Psoas muscle (tissue), 8 donors: ENCODE measurements around the gene RRAS2. TPM values are rescaled to one million over a fixed set of nuclear protein-coding genes. Genes with fewer than 3 reads are reported as not detected.

ENCODE experiments used
- ATAC-seq, 4 donors: fragments of 200-7000 bp; cut with Tn5 transposase; one replicate each; pipeline ENCODE4 v1.9.1; 2020; ENCODE audit warnings: moderate library complexity in 3 of 4, mild to moderate bottlenecking in 2 of 4
- DNase-seq, 2 donors: peaks; one replicate each; pipeline ENCODE4 v3.0.0-alpha.2; 2020
- H3K27ac ChIP-seq: fragments of 200-600 bp; one replicate; pipeline ENCODE4 v1.8.0; 2022
- H3K27me3 ChIP-seq, 3 donors: fragments of 200-600 bp in 1 of 3; one replicate each; pipeline versions ENCODE4 v1.6.1 to v1.8.0; 2013 to 2022; ENCODE audit warnings: low read length in 2 of 3, mild to moderate bottlenecking in 2 of 3, moderate library complexity in 1 of 3; ENCODE audit not compliant: insufficient read depth in 3 of 3
- H3K36me3 ChIP-seq, 2 donors: fragments of 200-600 bp in 1 of 2; one replicate each; pipeline versions ENCODE4 v1.6.1 to v1.8.0; 2013 to 2022; ENCODE audit warnings: low read depth in 1 of 2, mild to moderate bottlenecking in 1 of 2, moderate library complexity in 1 of 2; ENCODE audit not compliant: insufficient read depth in 1 of 2
- H3K4me1 ChIP-seq: fragments of 200-600 bp; one replicate; pipeline ENCODE4 v1.8.0; 2022
- H3K4me3 ChIP-seq: fragments of 200-600 bp; one replicate; pipeline ENCODE4 v1.8.0; 2022; ENCODE audit warnings: mild to moderate bottlenecking
- H3K9me3 ChIP-seq: fragments of 200-600 bp; one replicate; pipeline ENCODE4 v1.8.0; 2022
- CTCF ChIP-seq: fragments of 200-600 bp; IDR thresholded peaks from one replicate; pipeline ENCODE4 v1.8.0; 2022; ENCODE audit warnings: antibody characterized with exemption
- WGBS, 3 donors: extraction: QIAGEN DNeasy Blood & Tissue Kit; methylation state at CpG; one replicate each; pipeline versions ENCODE4 v1.1.6 to v1.1.7; 2013; 5-methylcytosine and 5-hydroxymethylcytosine counted together
- intact Hi-C, 2 donors: fragments of 100-400 bp; cut with DNase I; formaldehyde crosslinking; loops; one replicate each; pipeline versions ENCODE4 v1.11.0 to v1.14.2; 2022
- polyA plus RNA-seq, 3 donors: library from polyadenylated mRNA; stranded (reverse); fragments of 200-250 nt; gene quantifications; one replicate each; pipeline ENCODE4 v1.2.3, GENCODE V29; 2013
- total RNA-seq, 4 donors: library from RNA; stranded (reverse); fragmentation: NEBNext Ultra II Directional in 2 of 4; extraction: Animal tissue kit (Norgen Biotek cat#: 25700) in 2 of 4; gene quantifications; one replicate each; pipeline versions ENCODE4 v1.2.1 to v1.2.4, GENCODE V29; 2021 to 2023
- donor health status: healthy with polysubstance abuse.
- donor health status: DM: no; HTN: no; CAD: no; lungs with moderate emphysema.
- donor health status: Bipolar disorder and iron deficiency.
- donor health status: healthy.
- donor health status: DM: yes; HTN: yes; CAD: no.
- donor health status: DM: no; HTN: no; CAD: no.
- donor health status: DM: no; HTN: no; CAD: no.
- donor health status: DM: yes; HTN: yes; CAD: no.

RRAS2 gene
- total and polyA plus RNA-seq, 7 donors: 44.3 to 89.8 (median 54.0) TPM

GRCh38 chr11:14267861-14268635 is 90.9 kb downstream of the RRAS2 start:
- Histone ChIP-seq H3K36me3 (peaks cover 3 to 20% of the 10 kb centered on the region in 2 donors), H3K27ac (no peak overlapping the region), H3K9me3 (no peaks in the 10 kb centered on the region), H3K27me3 (no peaks in the 10 kb centered on the region), H3K4me1 (peaks cover 9% of the 10 kb centered on the region), H3K4me3 (no peak overlapping the region)
- 78 to 85% (median 84%) methylated on average over 6 of the region's 6 CpGs for WGBS, 3 donors
- DNase-seq (no peak), ATAC-seq (no peak)
- intact Hi-C loops: no loop called here
- TF ChIP-seq CTCF: no peak

GRCh38 chr11:14266622-14267021 is 92.4 kb downstream of the RRAS2 start:
- WGBS, 3 donors: 58 to 71% (median 70%) methylated on average over 1 of the region's 1 CpG
- H3K4me3 ChIP-seq: no peak overlapping the region
- no peak for DNase-seq
- peaks cover 3 to 15% of the 10 kb centered on the region in 2 donors for H3K36me3 ChIP-seq
- TF ChIP-seq CTCF: no peak
- no peaks in the 10 kb centered on the region for H3K27me3 ChIP-seq
- intact Hi-C loops: no loop called here
- no peaks in the 10 kb centered on the region for H3K9me3 ChIP-seq
- no peak overlapping the region for H3K27ac ChIP-seq
- peaks cover 9% of the 10 kb centered on the region for H3K4me1 ChIP-seq
- no peak for ATAC-seq

GRCh38 chr11:14264966-14265365 is 94.0 kb downstream of the RRAS2 start:
- H3K27ac ChIP-seq: no peak overlapping the region
- H3K9me3 ChIP-seq: no peaks in the 10 kb centered on the region
- no peaks in the 10 kb centered on the region for H3K27me3 ChIP-seq
- no peak for DNase-seq
- WGBS, 3 donors: 100% methylated on average over 2 of the region's 2 CpGs
- no peak overlapping the region for H3K4me3 ChIP-seq
- no peak for TF ChIP-seq CTCF
- H3K4me1 ChIP-seq: peaks cover 5% of the 10 kb centered on the region
- no peak for ATAC-seq
- intact Hi-C loops: no loop called here
- H3K36me3 ChIP-seq: peaks cover 1 to 15% of the 10 kb centered on the region in 2 donors

GRCh38 chr11:14262271-14262846 is 96.6 kb downstream of the RRAS2 start:
- Histone ChIP-seq H3K27ac (no peak overlapping the region), H3K4me3 (no peak overlapping the region), H3K4me1 (no peaks in the 10 kb centered on the region), H3K36me3 (peaks cover 0 to 10% of the 10 kb centered on the region in 2 donors), H3K9me3 (no peaks in the 10 kb centered on the region), H3K27me3 (peaks cover 0 to 12% (median 5%) of the 10 kb centered on the region in 3 donors)
- DNase-seq: no peak
- 69 to 80% (median 74%) methylated on average over 8 of the region's 8 CpGs for WGBS, 3 donors
- no peak for ATAC-seq
- intact Hi-C loops: no loop called here
- TF ChIP-seq CTCF: no peak
